Heart left ventricle (tissue), 16 donors: ENCODE data around the gene ANAPC15. TPM values are rescaled to one million over a fixed set of nuclear protein-coding genes. Genes with fewer than 3 reads are reported as not detected.

Experiments
- ATAC-seq, 4 donors: fragments of 200-7000 bp; cut with Tn5 transposase; one replicate each; pipeline ENCODE4 v1.9.1; 2020 to 2022; ENCODE audit warnings: moderate library complexity in 4 of 4, mild to moderate bottlenecking in 3 of 4, moderate number of reproducible peaks in 1 of 4
- DNase-seq, 5 donors: peaks; one replicate each; pipeline ENCODE4 v3.0.0-alpha.2; 2020
- H3K27ac ChIP-seq, 12 donors: fragments of 200-600 bp; sonication (generic) in 4 of 12; one replicate each; pipeline versions ENCODE4 v1.5.0 to v1.8.0; 2016 to 2022; ENCODE audit warnings: mild to moderate bottlenecking in 2 of 12
- H3K27me3 ChIP-seq, 9 donors: fragments of 200-600 bp; sonication (generic) in 2 of 9; one replicate each; pipeline versions ENCODE4 v1.5.1 to v1.8.0; 2016 to 2022; ENCODE audit warnings: mild to moderate bottlenecking in 3 of 9
- H3K36me3 ChIP-seq, 9 donors: fragments of 200-600 bp; sonication (generic) in 2 of 9; one replicate each; pipeline versions ENCODE4 v1.5.0 to v1.8.0; 2018 to 2022; ENCODE audit warnings: mild to moderate bottlenecking in 2 of 9
- H3K4me1 ChIP-seq, 12 donors: fragments of 200-600 bp; sonication (generic) in 4 of 12; one replicate each; pipeline versions ENCODE4 v1.5.0 to v1.8.0; 2016 to 2022; ENCODE audit warnings: mild to moderate bottlenecking in 3 of 12
- H3K4me3 ChIP-seq, 12 donors: fragments of 200-600 bp; sonication (generic) in 4 of 12; one replicate each; pipeline versions ENCODE4 v1.5.0 to v1.8.0; 2017 to 2022; ENCODE audit warnings: mild to moderate bottlenecking in 9 of 12, moderate library complexity in 4 of 12
- H3K9me3 ChIP-seq, 12 donors: fragments of 200-600 bp; sonication (generic) in 4 of 12; one replicate each; pipeline versions ENCODE4 v1.5.0 to v1.8.0; 2016 to 2022; ENCODE audit warnings: mild to moderate bottlenecking in 1 of 12
- POLR2A ChIP-seq, 2 donors: fragments of 450-650 bp; IDR thresholded peaks; one replicate each; pipeline ENCODE4 v1.6.1; 2017; ENCODE audit warnings: antibody characterized with exemption in 2 of 2, mild to moderate bottlenecking in 2 of 2, moderate library complexity in 2 of 2
- WGBS, 4 donors: extraction: QIAGEN DNeasy Blood & Tissue Kit in 2 of 4; methylation state at CpG; one replicate each; pipeline versions ENCODE4 v1.1.5 to v1.1.7; 2013 to 2018; 5-methylcytosine and 5-hydroxymethylcytosine counted together
- intact Hi-C, 10 donors: fragments of 100-400 bp; cut with DNase I; formaldehyde crosslinking; loops; one replicate each; pipeline versions ENCODE4 v1.11.1 to v1.14.2; 2022
- polyA plus RNA-seq, 2 donors: library from polyadenylated mRNA; stranded (reverse); fragments of 200-250 nt; gene quantifications; one replicate each; pipeline ENCODE4 v1.2.3, GENCODE V29; 2013
- total RNA-seq, 9 donors: library from RNA; depleted of rRNA in 2 of 9; stranded (reverse); fragments of >200 nt in 2 of 9; fragmentation: NEBNext Ultra II Directional in 3 of 9; extraction: Animal tissue kit (Norgen Biotek cat#: 25700) in 3 of 9; gene quantifications; one replicate each; pipeline versions ENCODE4 v1.1.0 to v1.2.4, GENCODE V29; 2016 to 2023
- TF ChIP-seq, protein P1 (sequence below), 12 donors: fragments of 200-600 bp; sonication (generic) in 4 of 12; IDR thresholded peaks; one replicate each; pipeline versions ENCODE4 v1.5.0 to v1.8.0; 2018 to 2022; ENCODE audit warnings: antibody characterized with exemption in 12 of 12, mild to moderate bottlenecking in 5 of 12
- donor health status: ischemic (EF 13 %, LVEDD 7.1; RV severe dilation, severe dysfunction).
- donor health status: healthy with polysubstance abuse.
- donor health status: DM: no; HTN: yes; CAD: no.
- donor health status: DM: no; HTN: no; CAD: no.
- donor health status: ischemic (EF 25% LVEDD 6.9; RV normal size, moderate dysfunction).
- donor health status: ischemic (EF 25% LVEDD 5.7; RV mildly dilated, moderate dysfunction).
- donor health status: healthy.
- donor health status: DM: yes; HTN: yes; CAD: no.
- donor health status: ischemic (EF 35%, LVEDD 5.7; RV mildly dilated, moderate dysfunction).
- donor health status: nonischemic (EF 11% LVEDD 7.7; RV severe dilation, severe dysfunction).
- donor health status: DM: yes; HTN: yes; CAD: no.
- donor health status: PGD.
- donor health status: ischemic (EF 29% LVEDD 5.4; RV normal size, mild dysfunction).
- donor health status: nonischemic (EF 23%, LVEDD 6.1; RV moderate dilation, normal function).

Gene ANAPC15
- total and polyA plus RNA-seq, 11 donors, result 35.6 to 82.7 (median 40.1) TPM

DNA sequence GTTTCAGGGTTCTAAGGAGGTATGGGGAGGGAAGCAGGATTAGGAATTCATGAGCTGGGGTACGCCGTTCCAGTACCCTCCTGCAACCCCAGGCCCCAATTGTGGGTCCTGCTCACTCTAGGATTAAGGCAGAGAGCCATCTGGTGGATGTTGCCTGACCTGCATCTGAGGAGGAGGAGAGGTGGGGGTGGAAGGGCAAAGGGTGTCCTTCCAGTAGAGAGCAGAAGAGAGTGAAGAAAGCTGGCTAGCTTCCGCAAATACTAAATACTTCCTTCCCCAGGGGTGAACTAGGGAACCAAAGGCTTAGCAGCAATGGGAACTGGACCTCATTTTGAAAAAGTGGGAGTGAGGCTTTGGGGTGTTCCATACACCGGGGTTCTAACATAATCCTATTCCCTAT is 21.2 kb downstream of the ANAPC15 start:
- Histone ChIP-seq H3K9me3 (no peaks in the 10 kb centered on the region), H3K4me3 (no peak overlapping the region), H3K4me1 (peaks cover 0 to 25% (median 8%) of the 10 kb centered on the region in 12 donors), H3K27ac (peak overlapping the region in 4 of 12 donors; percentile 12 to 77 (median 36)), H3K36me3 (peaks cover 0 to 63% (median 46%) of the 10 kb centered on the region in 9 donors), H3K27me3 (no peaks in the 10 kb centered on the region)
- TF ChIP-seq, protein P1, sequence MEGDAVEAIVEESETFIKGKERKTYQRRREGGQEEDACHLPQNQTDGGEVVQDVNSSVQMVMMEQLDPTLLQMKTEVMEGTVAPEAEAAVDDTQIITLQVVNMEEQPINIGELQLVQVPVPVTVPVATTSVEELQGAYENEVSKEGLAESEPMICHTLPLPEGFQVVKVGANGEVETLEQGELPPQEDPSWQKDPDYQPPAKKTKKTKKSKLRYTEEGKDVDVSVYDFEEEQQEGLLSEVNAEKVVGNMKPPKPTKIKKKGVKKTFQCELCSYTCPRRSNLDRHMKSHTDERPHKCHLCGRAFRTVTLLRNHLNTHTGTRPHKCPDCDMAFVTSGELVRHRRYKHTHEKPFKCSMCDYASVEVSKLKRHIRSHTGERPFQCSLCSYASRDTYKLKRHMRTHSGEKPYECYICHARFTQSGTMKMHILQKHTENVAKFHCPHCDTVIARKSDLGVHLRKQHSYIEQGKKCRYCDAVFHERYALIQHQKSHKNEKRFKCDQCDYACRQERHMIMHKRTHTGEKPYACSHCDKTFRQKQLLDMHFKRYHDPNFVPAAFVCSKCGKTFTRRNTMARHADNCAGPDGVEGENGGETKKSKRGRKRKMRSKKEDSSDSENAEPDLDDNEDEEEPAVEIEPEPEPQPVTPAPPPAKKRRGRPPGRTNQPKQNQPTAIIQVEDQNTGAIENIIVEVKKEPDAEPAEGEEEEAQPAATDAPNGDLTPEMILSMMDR (IDR thresholded peaks at IDR 0.05), result peak; percentile 79 to 92 (median 84)
- TF ChIP-seq POLR2A (IDR thresholded peaks at IDR 0.05), result no peak
- intact Hi-C loops, result loop anchor here in 8 of 10 donors (1.0 to 5.0 kb wide), 6 partner anchors 66 to 114 kb away; no protein-coding TSS in a partner anchor
- DNase-seq, result peak in 4 of 5 donors; percentile 73 to 78 (median 74)
- ATAC-seq, result peak; percentile 73 to 95 (median 92)
- 29 to 33% (median 30%) methylated on average over 4 of the region's 4 CpGs for WGBS, 4 donors

DNA sequence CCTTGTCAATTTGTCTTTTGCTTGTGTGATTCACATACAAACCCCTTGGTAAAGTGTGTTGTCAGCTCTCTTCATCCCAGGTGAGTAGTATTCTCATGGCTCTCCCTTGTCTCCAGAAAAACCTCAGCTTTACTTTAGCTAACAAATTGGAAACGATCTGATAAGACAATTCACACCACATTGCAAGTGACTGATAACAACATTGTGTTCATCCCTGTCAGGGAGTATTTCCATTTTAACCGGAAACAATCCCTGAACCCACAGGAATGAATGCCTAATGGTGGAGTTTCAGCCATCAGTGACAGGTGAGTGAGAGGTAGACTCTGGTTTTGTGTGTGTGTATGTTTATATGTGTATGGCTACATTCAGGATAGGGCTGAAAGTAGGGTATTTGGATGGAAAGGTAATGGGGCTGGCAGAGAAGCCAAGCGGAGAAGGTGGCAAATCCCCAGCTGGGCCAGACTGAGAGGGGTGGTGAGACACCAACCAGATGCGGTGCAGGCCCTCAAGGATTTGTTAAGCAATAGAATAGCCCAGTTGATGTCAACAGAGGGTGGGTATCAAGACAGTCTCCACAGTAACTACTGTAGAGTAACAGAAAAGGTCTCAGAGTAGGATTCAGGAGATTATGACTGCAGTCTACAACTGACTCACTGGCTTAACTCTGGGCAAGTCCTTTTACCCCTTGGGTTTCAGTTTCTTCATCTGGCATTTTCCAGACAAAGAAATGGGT is 24.3 kb downstream of the ANAPC15 start:
- WGBS, 4 donors, result 70 to 85% (median 81%) methylated on average over 4 of the region's 4 CpGs
- no peak overlapping the region for H3K27ac ChIP-seq
- H3K4me3 ChIP-seq, result no peak overlapping the region
- no peak for DNase-seq
- TF ChIP-seq, protein P1 (IDR thresholded peaks at IDR 0.05), result no peak
- TF ChIP-seq POLR2A (IDR thresholded peaks at IDR 0.05), result no peak
- peaks cover 0 to 25% (median 8%) of the 10 kb centered on the region in 12 donors for H3K4me1 ChIP-seq
- H3K27me3 ChIP-seq, result no peaks in the 10 kb centered on the region
- H3K36me3 ChIP-seq, result peaks cover 0 to 50% (median 26%) of the 10 kb centered on the region in 9 donors
- no peaks in the 10 kb centered on the region for H3K9me3 ChIP-seq
- ATAC-seq, result no peak
- intact Hi-C loops, result loop anchor here in 1 of 10 donors (2.0 to 5.0 kb wide), 2 partner anchors 61 to 105 kb away; no protein-coding TSS in a partner anchor

DNA sequence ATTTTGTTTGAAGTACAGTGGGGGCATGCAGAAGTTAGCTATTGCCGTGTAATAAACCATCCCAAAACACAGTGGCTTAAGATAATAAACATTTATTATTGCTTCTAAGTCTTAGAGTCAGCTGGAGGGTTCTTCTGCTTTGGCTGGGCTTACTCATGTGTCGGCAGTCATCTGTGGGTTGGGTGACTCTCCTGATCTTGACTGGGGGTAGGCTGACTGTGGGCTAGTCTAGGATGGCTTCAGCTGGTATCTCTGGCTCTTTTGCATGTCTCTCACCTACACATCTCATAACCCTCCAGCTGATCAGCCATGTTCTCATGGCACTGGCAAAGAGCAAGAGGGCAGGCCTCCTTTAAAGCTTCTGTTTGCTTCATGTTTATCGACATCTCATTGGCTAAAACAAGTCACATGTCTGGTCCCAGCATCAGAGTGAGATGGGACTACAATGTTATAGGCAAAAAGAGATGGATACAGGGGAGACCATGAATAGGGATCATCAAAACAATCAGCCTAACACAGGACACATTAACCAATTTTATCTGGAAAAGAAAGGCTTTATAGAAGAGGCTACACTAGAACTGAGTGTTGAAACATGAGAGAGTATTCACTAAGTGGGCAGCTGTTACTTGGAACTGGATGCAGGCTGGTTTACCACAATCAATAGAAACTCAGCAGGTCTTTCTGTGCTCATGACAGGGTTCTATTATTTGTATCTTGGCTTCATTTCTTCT is 26.7 kb downstream of the ANAPC15 start:
- WGBS, 4 donors, result 92 to 98% (median 95%) methylated on average over 3 of the region's 3 CpGs

More for the DNA sequence above, 26.7 kb downstream of the ANAPC15 start:
- H3K4me1 ChIP-seq, result peaks cover 0 to 22% (median 7%) of the 10 kb centered on the region in 12 donors
- peaks cover 0 to 48% (median 23%) of the 10 kb centered on the region in 9 donors for H3K36me3 ChIP-seq
- intact Hi-C loops, result loop anchor here in 1 of 10 donors (5.0 kb wide), 1 partner anchor 58 kb away; no protein-coding TSS in a partner anchor
- H3K9me3 ChIP-seq, result no peaks in the 10 kb centered on the region
- DNase-seq, result no peak
- H3K27me3 ChIP-seq, result no peaks in the 10 kb centered on the region
- ATAC-seq, result no peak
- H3K27ac ChIP-seq, result no peak overlapping the region
- H3K4me3 ChIP-seq, result no peak overlapping the region
- no peak for TF ChIP-seq POLR2A (IDR thresholded peaks at IDR 0.05)
- TF ChIP-seq, protein P1 (IDR thresholded peaks at IDR 0.05), result no peak
